GM23338 (cell line): ENCODE measurements around the gene NTF3. TPM values are rescaled to one million over a fixed set of nuclear protein-coding genes. Genes with fewer than 3 reads are reported as not detected.

ENCODE experiments used
- ATAC-seq: fragments of 200-7000 bp; cut with Tn5 transposase; 3 replicates; pipeline ENCODE4 v1.9.1; 2020
- DNase-seq: peaks from one replicate; pipeline ENCODE4 v3.0.0-alpha.2; 2015; ENCODE audit warnings: low spot score
- H2AFZ ChIP-seq: fragments of 200-600 bp; sonication (generic); 2 replicates; pipeline ENCODE4 v1.8.0; 2016; ENCODE audit warnings: antibody characterized with exemption, mild to moderate bottlenecking, moderate library complexity
- H3F3A ChIP-seq: fragments of 200-600 bp; sonication (generic); replicated peaks from 2 replicates; pipeline ENCODE4 v1.8.0; 2017; ENCODE audit warnings: antibody characterized with exemption, mixed run types, low read depth
- H3K27ac ChIP-seq: fragments of 200-600 bp; sonication (generic); 2 replicates; pipeline ENCODE4 v1.6.1; 2016; ENCODE audit warnings: low read depth
- H3K27me3 ChIP-seq: fragments of 200-600 bp; sonication (generic); 2 replicates; pipeline ENCODE4 v1.8.0; 2016; ENCODE audit warnings: mild to moderate bottlenecking, mixed run types, moderate library complexity; ENCODE audit not compliant: insufficient read depth
- H3K36me3 ChIP-seq: fragments of 200-600 bp; sonication (generic); 2 replicates; pipeline ENCODE4 v1.8.0; 2016; ENCODE audit warnings: mild to moderate bottlenecking; ENCODE audit not compliant: insufficient read depth
- H3K4me1 ChIP-seq: fragments of 200-600 bp; sonication (generic); 2 replicates; pipeline ENCODE4 v1.8.0; 2016; ENCODE audit warnings: mild to moderate bottlenecking, moderate library complexity; ENCODE audit not compliant: insufficient read depth
- H3K4me2 ChIP-seq: fragments of 200-600 bp; sonication (generic); 2 replicates; pipeline ENCODE4 v1.7.1; 2017; ENCODE audit warnings: mixed run types
- H3K4me3 ChIP-seq: fragments of 200-600 bp; sonication (generic); 2 replicates; pipeline ENCODE4 v1.6.1; 2016; ENCODE audit warnings: mixed run types
- H3K79me2 ChIP-seq: fragments of 200-600 bp; sonication (generic); replicated peaks from 2 replicates; pipeline ENCODE4 v1.8.0; 2017; ENCODE audit warnings: mild to moderate bottlenecking; ENCODE audit not compliant: insufficient read depth
- H3K9me2 ChIP-seq: fragments of 200-600 bp; sonication (generic); 2 replicates; pipeline ENCODE4 v1.8.0; 2017; ENCODE audit not compliant: insufficient read depth
- H4K20me1 ChIP-seq: fragments of 200-600 bp; sonication (generic); replicated peaks from 2 replicates; pipeline ENCODE4 v1.8.0; 2017; ENCODE audit warnings: mild to moderate bottlenecking; ENCODE audit not compliant: insufficient read depth
- H3K27ac Mint-ChIP-seq: 2 replicates; pipeline ENCODE4 v1.8.0; 2020; ENCODE audit warnings: inconsistent platforms, mild to moderate bottlenecking, moderate library complexity, mixed read lengths
- H3K27me3 Mint-ChIP-seq: 3 replicates; pipeline ENCODE4 v1.8.0; 2022; ENCODE audit warnings: low read depth, mild to moderate bottlenecking, moderate library complexity, mixed read lengths, inconsistent platforms; ENCODE audit not compliant: insufficient read depth, poor library complexity
- H3K36me3 Mint-ChIP-seq: 3 replicates; pipeline ENCODE4 v1.8.0; 2021; ENCODE audit warnings: low read depth, mild to moderate bottlenecking, inconsistent platforms, moderate library complexity, mixed read lengths
- H3K4me1 Mint-ChIP-seq: 3 replicates; pipeline ENCODE4 v1.8.0; 2020; ENCODE audit warnings: mild to moderate bottlenecking, inconsistent platforms, mixed read lengths
- H3K4me3 Mint-ChIP-seq: 3 replicates; pipeline ENCODE4 v1.8.0; 2021; ENCODE audit warnings: moderate library complexity, mild to moderate bottlenecking, inconsistent platforms, mixed read lengths
- H3K9me3 Mint-ChIP-seq: 3 replicates; pipeline ENCODE4 v1.8.0; 2020; ENCODE audit warnings: moderate library complexity, mild to moderate bottlenecking, inconsistent platforms, mixed read lengths
- CREB1 ChIP-seq: fragments of 250-450 bp; sonication (Bioruptor Pico); IDR thresholded peaks from 2 replicates; pipeline ENCODE4 v1.5.0; 2020; ENCODE audit warnings: low read depth, mild to moderate bottlenecking, moderate library complexity
- CTCF ChIP-seq, 2 experiments: fragments of 200-600 bp in 1 of 2; sonication (generic) in 1 of 2; conservative IDR thresholded peaks; 2 replicates each; pipeline versions ENCODE4 v1.5.1 to v1.6.1; 2016 to 2017; ENCODE audit warnings: antibody characterized with exemption in 2 of 2, low read depth in 2 of 2, mild to moderate bottlenecking in 2 of 2, moderate library complexity in 1 of 2
- EZH2 ChIP-seq: fragments of 200-600 bp; sonication (generic); IDR thresholded peaks from one replicate; pipeline ENCODE4 v1.8.0; 2017; ENCODE audit warnings: antibody characterized with exemption, mild to moderate bottlenecking, low read depth; ENCODE audit not compliant: unreplicated experiment
- EZH2phosphoT487 ChIP-seq: fragments of 200-600 bp; sonication (generic); IDR thresholded peaks from one replicate; pipeline ENCODE4 v1.8.1; 2018; ENCODE audit warnings: antibody characterized with exemption; ENCODE audit not compliant: unreplicated experiment
- JUNB ChIP-seq: IDR thresholded peaks from one replicate; pipeline ENCODE4 v1.6.1; 2016; ENCODE audit warnings: antibody characterized with exemption; ENCODE audit not compliant: unreplicated experiment
- NANOG ChIP-seq: IDR thresholded peaks from 2 replicates; pipeline ENCODE4 v1.6.1; 2016; ENCODE audit warnings: antibody characterized with exemption, borderline replicate concordance
- POLR2AphosphoS5 ChIP-seq: IDR thresholded peaks from 2 replicates; pipeline ENCODE4 v1.6.1; 2016; ENCODE audit warnings: antibody characterized with exemption, low read depth
- STAT1 ChIP-seq: IDR thresholded peaks from one replicate; pipeline ENCODE4 v1.6.1; 2016; ENCODE audit warnings: antibody characterized with exemption; ENCODE audit not compliant: unreplicated experiment
- ZNF114 ChIP-seq: fragments of 250-450 bp; sonication (Bioruptor Pico); IDR thresholded peaks from 2 replicates; pipeline ENCODE4 v1.5.0; 2020; ENCODE audit warnings: mild to moderate bottlenecking, moderate library complexity
- ZNF331 ChIP-seq: fragments of 250-450 bp; sonication (Bioruptor Pico); IDR thresholded peaks from 2 replicates; pipeline ENCODE4 v1.5.0; 2020; ENCODE audit warnings: low read depth, mild to moderate bottlenecking, moderate library complexity
- polyA plus RNA-seq: library from polyadenylated mRNA; unstranded; fragments of >200 nt; fragmentation: Nextera tagmentation; extraction: Ambion mirVana; gene quantifications from 2 replicates; pipeline ENCODE4 v1.2.1, GENCODE V29; 2016
- total RNA-seq: library from RNA; depleted of rRNA; stranded (reverse); fragments of >200 nt; shearing (Covaris generic); gene quantifications from 2 replicates; pipeline ENCODE4 v1.2.3, GENCODE V29; 2014
- TF ChIP-seq, protein P1 (sequence below): IDR thresholded peaks from 2 replicates; pipeline ENCODE4 v1.6.1; 2016; ENCODE audit warnings: antibody characterized with exemption
- TF ChIP-seq, protein P2 (sequence below): fragments of 250-450 bp; sonication (Bioruptor Pico); IDR thresholded peaks from 2 replicates; pipeline ENCODE4 v1.5.0; 2020; ENCODE audit warnings: mild to moderate bottlenecking, moderate library complexity
- TF ChIP-seq, protein P3 (sequence below): IDR thresholded peaks from one replicate; pipeline ENCODE4 v1.6.1; 2018; ENCODE audit warnings: antibody characterized with exemption; ENCODE audit not compliant: unreplicated experiment

Gene NTF3
- total and polyA plus RNA-seq, 2 experiments from 2014 or later: 1.2 TPM; not detected in 1

GRCh38 chr12:5460817-5461216 lies 28.9 kb downstream of the NTF3 start (continued):
- TF ChIP-seq ZNF331 (CRISPR knock-in tag) (no peak), POLR2AphosphoS5 (no peak), CTCF (conservative IDR thresholded peaks at IDR 0.05; ENCODE audit: low read depth in 2 of 2) (no peak), NANOG (no peak), JUNB (no peak), CREB1 (CRISPR knock-in tag) (no peak), EZH2 (no peak)
- TF ChIP-seq, protein P1, sequence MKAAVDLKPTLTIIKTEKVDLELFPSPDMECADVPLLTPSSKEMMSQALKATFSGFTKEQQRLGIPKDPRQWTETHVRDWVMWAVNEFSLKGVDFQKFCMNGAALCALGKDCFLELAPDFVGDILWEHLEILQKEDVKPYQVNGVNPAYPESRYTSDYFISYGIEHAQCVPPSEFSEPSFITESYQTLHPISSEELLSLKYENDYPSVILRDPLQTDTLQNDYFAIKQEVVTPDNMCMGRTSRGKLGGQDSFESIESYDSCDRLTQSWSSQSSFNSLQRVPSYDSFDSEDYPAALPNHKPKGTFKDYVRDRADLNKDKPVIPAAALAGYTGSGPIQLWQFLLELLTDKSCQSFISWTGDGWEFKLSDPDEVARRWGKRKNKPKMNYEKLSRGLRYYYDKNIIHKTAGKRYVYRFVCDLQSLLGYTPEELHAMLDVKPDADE: no peak

DNA sequence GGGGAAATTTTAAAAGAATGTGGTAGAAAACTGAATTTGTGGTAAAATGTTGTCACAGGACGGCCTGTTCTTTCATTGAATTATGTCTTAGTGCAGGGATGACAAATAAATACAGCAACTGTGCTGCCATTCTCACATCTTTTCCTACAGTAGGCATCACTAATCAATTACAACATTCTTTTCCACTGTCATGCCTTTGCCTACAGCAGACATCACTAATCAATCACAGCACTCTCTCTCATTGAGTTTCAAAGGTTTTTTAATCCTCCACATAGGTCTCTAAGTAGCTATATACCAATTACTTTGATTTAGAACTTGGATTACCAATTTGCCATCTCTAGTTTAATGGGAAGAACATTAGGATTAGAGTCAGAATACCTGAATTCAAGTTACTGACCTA lies 30.1 kb downstream of the NTF3 start:
- peaks cover 6% of the 10 kb centered on the region for H3K9me2 ChIP-seq
- peaks cover 5% of the 10 kb centered on the region; the same call in 1 of the 2 replicates for H3K4me1 ChIP-seq
- TF ChIP-seq, protein P2, sequence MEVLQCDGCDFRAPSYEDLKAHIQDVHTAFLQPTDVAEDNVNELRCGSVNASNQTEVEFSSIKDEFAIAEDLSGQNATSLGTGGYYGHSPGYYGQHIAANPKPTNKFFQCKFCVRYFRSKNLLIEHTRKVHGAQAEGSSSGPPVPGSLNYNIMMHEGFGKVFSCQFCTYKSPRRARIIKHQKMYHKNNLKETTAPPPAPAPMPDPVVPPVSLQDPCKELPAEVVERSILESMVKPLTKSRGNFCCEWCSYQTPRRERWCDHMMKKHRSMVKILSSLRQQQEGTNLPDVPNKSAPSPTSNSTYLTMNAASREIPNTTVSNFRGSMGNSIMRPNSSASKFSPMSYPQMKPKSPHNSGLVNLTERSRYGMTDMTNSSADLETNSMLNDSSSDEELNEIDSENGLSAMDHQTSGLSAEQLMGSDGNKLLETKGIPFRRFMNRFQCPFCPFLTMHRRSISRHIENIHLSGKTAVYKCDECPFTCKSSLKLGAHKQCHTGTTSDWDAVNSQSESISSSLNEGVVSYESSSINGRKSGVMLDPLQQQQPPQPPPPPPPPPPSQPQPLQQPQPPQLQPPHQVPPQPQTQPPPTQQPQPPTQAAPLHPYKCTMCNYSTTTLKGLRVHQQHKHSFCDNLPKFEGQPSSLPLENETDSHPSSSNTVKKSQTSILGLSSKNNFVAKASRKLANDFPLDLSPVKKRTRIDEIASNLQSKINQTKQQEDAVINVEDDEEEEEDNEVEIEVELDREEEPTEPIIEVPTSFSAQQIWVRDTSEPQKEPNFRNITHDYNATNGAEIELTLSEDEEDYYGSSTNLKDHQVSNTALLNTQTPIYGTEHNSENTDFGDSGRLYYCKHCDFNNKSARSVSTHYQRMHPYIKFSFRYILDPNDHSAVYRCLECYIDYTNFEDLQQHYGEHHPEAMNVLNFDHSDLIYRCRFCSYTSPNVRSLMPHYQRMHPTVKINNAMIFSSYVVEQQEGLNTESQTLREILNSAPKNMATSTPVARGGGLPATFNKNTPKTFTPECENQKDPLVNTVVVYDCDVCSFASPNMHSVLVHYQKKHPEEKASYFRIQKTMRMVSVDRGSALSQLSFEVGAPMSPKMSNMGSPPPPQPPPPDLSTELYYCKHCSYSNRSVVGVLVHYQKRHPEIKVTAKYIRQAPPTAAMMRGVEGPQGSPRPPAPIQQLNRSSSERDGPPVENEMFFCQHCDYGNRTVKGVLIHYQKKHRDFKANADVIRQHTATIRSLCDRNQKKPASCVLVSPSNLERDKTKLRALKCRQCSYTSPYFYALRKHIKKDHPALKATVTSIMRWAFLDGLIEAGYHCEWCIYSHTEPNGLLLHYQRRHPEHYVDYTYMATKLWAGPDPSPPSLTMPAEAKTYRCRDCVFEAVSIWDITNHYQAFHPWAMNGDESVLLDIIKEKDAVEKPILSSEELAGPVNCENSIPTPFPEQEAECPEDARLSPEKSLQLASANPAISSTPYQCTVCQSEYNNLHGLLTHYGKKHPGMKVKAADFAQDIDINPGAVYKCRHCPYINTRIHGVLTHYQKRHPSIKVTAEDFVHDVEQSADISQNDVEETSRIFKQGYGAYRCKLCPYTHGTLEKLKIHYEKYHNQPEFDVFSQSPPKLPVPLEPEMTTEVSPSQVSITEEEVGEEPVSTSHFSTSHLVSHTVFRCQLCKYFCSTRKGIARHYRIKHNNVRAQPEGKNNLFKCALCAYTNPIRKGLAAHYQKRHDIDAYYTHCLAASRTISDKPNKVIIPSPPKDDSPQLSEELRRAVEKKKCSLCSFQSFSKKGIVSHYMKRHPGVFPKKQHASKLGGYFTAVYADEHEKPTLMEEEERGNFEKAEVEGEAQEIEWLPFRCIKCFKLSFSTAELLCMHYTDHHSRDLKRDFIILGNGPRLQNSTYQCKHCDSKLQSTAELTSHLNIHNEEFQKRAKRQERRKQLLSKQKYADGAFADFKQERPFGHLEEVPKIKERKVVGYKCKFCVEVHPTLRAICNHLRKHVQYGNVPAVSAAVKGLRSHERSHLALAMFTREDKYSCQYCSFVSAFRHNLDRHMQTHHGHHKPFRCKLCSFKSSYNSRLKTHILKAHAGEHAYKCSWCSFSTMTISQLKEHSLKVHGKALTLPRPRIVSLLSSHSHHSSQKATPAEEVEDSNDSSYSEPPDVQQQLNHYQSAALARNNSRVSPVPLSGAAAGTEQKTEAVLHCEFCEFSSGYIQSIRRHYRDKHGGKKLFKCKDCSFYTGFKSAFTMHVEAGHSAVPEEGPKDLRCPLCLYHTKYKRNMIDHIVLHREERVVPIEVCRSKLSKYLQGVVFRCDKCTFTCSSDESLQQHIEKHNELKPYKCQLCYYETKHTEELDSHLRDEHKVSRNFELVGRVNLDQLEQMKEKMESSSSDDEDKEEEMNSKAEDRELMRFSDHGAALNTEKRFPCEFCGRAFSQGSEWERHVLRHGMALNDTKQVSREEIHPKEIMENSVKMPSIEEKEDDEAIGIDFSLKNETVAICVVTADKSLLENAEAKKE: no peak
- TF ChIP-seq NANOG (no peak), CREB1 (CRISPR knock-in tag) (no peak), STAT1 (no peak), EZH2phosphoT487 (no peak), ZNF114 (CRISPR knock-in tag) (no peak)
- TF ChIP-seq, protein P3, sequence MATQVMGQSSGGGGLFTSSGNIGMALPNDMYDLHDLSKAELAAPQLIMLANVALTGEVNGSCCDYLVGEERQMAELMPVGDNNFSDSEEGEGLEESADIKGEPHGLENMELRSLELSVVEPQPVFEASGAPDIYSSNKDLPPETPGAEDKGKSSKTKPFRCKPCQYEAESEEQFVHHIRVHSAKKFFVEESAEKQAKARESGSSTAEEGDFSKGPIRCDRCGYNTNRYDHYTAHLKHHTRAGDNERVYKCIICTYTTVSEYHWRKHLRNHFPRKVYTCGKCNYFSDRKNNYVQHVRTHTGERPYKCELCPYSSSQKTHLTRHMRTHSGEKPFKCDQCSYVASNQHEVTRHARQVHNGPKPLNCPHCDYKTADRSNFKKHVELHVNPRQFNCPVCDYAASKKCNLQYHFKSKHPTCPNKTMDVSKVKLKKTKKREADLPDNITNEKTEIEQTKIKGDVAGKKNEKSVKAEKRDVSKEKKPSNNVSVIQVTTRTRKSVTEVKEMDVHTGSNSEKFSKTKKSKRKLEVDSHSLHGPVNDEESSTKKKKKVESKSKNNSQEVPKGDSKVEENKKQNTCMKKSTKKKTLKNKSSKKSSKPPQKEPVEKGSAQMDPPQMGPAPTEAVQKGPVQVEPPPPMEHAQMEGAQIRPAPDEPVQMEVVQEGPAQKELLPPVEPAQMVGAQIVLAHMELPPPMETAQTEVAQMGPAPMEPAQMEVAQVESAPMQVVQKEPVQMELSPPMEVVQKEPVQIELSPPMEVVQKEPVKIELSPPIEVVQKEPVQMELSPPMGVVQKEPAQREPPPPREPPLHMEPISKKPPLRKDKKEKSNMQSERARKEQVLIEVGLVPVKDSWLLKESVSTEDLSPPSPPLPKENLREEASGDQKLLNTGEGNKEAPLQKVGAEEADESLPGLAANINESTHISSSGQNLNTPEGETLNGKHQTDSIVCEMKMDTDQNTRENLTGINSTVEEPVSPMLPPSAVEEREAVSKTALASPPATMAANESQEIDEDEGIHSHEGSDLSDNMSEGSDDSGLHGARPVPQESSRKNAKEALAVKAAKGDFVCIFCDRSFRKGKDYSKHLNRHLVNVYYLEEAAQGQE: no peak
- no peaks in the 10 kb centered on the region for H4K20me1 ChIP-seq
- no peak overlapping the region for H3K27ac ChIP-seq
- no peaks in the 10 kb centered on the region; the same call in 2 of the 3 replicates for H3K36me3 Mint-ChIP-seq
- peaks cover 12% of the 10 kb centered on the region for H3K4me1 Mint-ChIP-seq
- H3K36me3 ChIP-seq: no peaks in the 10 kb centered on the region
- no peak for ATAC-seq
- no peak overlapping the region for H3K4me3 ChIP-seq
- H3K79me2 ChIP-seq: no peaks in the 10 kb centered on the region
- H2AFZ ChIP-seq: no peak overlapping the region
- H3K27me3 ChIP-seq: no peaks in the 10 kb centered on the region
- no peaks in the 10 kb centered on the region for H3K9me3 Mint-ChIP-seq
- no peak for DNase-seq
- no peak overlapping the region for H3K27ac Mint-ChIP-seq
- H3K27me3 Mint-ChIP-seq: peaks cover 10% of the 10 kb centered on the region
- H3K4me2 ChIP-seq: no peak overlapping the region
- H3F3A ChIP-seq: no peaks in the 10 kb centered on the region
- H3K4me3 Mint-ChIP-seq: no peak overlapping the region
